ENCODE results near the gene MRPL40. TPM values are rescaled to one million over a fixed set of nuclear protein-coding genes. Genes with fewer than 3 reads are reported as not detected.

The MRPL40 gene
- total and polyA plus RNA-seq, 3 experiments from 2014 or later: 47.7 to 62.4 (median 48.6) TPM

DNA sequence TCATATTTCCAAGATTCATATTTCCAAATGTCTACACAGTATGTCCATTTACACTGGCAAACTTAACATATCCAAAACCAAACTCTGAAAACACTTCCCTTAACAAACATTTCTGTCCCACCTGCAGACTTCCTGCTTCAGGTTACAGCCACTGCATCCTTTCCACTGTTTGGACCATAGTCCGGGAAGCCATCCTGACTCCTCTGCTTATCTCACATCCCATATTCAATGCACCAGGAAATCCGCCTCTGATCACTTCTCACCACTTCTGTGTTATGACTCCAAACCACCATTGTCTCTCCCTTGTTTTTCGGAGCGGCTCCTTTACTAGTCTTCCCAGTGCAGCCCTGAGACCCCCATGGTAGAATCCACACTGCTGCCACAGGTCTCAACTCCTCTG is 30.9 kb upstream of the MRPL40 start:
- H3K4me3 Mint-ChIP-seq: no peak overlapping the region
- ChIA-PET POLR2A (no interaction called here), CTCF (no interaction called here)
- H3K4me1 ChIP-seq (ENCODE audit: insufficient read depth, low read length): peaks cover 10% of the 10 kb centered on the region
- H3K36me3 ChIP-seq (ENCODE audit: insufficient read depth, low read length): peaks cover 42% of the 10 kb centered on the region
- no peak overlapping the region for H3K4me3 ChIP-seq (ENCODE audit: low read length)
- H3K27me3 Mint-ChIP-seq: no peaks in the 10 kb centered on the region
- H3K27me3 ChIP-seq (ENCODE audit: insufficient read depth, low read length, poor library complexity, severe bottlenecking): no peaks in the 10 kb centered on the region
- H3K9me3 Mint-ChIP-seq: no peaks in the 10 kb centered on the region
- DNase-seq: no peak
- H3K27ac ChIP-seq (ENCODE audit: low read depth, low read length): no peak overlapping the region
- peaks cover 0 to 1% (median 0%) of the 10 kb centered on the region in 3 donors for H3K4me1 Mint-ChIP-seq
- H3K27ac Mint-ChIP-seq: peak overlapping the region in 5 of 8 donors; percentile 20 to 96 (median 72)
- peaks cover 4 to 87% (median 30%) of the 10 kb centered on the region in 3 donors for H3K36me3 Mint-ChIP-seq
- no peaks in the 10 kb centered on the region for H3K9me3 ChIP-seq (ENCODE audit: low read length)

DNA sequence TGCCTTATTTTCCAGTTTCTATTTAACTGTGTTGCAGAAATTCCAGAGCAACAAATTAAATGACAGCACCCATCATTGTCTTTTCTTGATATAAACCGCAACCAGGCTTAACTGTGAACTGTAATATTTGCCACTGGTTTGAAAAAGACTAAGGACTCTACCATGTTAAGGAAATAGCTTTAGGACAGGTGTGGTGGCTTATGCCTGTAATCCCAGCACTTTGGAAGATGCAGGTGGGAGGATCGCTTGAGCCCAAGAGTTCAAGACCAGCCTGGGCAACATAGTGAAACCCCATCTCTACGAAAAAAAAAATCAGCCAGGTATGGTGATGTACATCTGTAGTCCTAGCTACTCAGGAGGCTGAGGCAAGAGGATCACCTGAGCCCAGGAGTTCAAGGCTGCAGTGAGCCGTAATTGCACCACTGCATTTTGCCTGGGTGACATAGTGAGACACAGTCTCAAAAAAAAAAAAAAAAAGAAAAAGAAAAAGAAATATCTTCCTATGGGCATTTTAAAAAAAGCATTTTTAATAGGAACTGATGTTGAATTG is 29.6 kb upstream of the MRPL40 start:
- Histone ChIP-seq H3K27ac (ENCODE audit: low read depth, low read length) (no peak overlapping the region), H3K4me3 (ENCODE audit: low read length) (no peak overlapping the region), H3K9me3 (ENCODE audit: low read length) (no peaks in the 10 kb centered on the region), H3K4me1 (ENCODE audit: insufficient read depth, low read length) (peaks cover 4% of the 10 kb centered on the region), H3K36me3 (ENCODE audit: insufficient read depth, low read length) (peaks cover 42% of the 10 kb centered on the region), H3K27me3 (ENCODE audit: insufficient read depth, low read length, poor library complexity, severe bottlenecking) (no peaks in the 10 kb centered on the region)
- no peaks in the 10 kb centered on the region for H3K9me3 Mint-ChIP-seq
- CTCF ChIA-PET: interaction anchor here (1.3 kb wide), 1 partner anchor 9 kb away, joined by 3 read pairs; no protein-coding TSS in a partner anchor
- peak overlapping the region in 1 of 8 donors; percentile 9 for H3K27ac Mint-ChIP-seq
- peaks cover 0 to 1% (median 0%) of the 10 kb centered on the region in 3 donors for H3K4me1 Mint-ChIP-seq
- no peaks in the 10 kb centered on the region for H3K27me3 Mint-ChIP-seq
- no peak for DNase-seq
- H3K4me3 Mint-ChIP-seq: no peak overlapping the region
- H3K36me3 Mint-ChIP-seq: peaks cover 10 to 87% (median 31%) of the 10 kb centered on the region in 3 donors
- POLR2A ChIA-PET: no interaction called here

- Histone ChIP-seq H3K9me3 (ENCODE audit: low read length) (no peaks in the 10 kb centered on the region), H3K27me3 (ENCODE audit: insufficient read depth, low read length, poor library complexity, severe bottlenecking) (no peaks in the 10 kb centered on the region), H3K4me1 (ENCODE audit: insufficient read depth, low read length) (peaks cover 4% of the 10 kb centered on the region), H3K4me3 (ENCODE audit: low read length) (no peak overlapping the region), H3K27ac (ENCODE audit: low read depth, low read length) (no peak overlapping the region), H3K36me3 (ENCODE audit: insufficient read depth, low read length) (peaks cover 40% of the 10 kb centered on the region)
- H3K4me3 Mint-ChIP-seq: no peak overlapping the region
- POLR2A ChIA-PET: no interaction called here
- H3K4me1 Mint-ChIP-seq: peaks cover 0 to 1% (median 0%) of the 10 kb centered on the region in 3 donors
- H3K27me3 Mint-ChIP-seq: no peaks in the 10 kb centered on the region
- CTCF ChIA-PET: interaction anchor here (1.4 kb wide), 1 partner anchor 15 kb away, joined by 3 read pairs; no protein-coding TSS in a partner anchor
- no peaks in the 10 kb centered on the region for H3K9me3 Mint-ChIP-seq
- peak overlapping the region in 3 of 8 donors; percentile 48 to 71 (median 53) for H3K27ac Mint-ChIP-seq
- no peak for DNase-seq
- peaks cover 10 to 88% (median 31%) of the 10 kb centered on the region in 3 donors for H3K36me3 Mint-ChIP-seq
Observed at GRCh38 chr22:19404676-19405075, 27.7 kb upstream of the MRPL40 start.

- POLR2A ChIA-PET: no interaction called here
- no peaks in the 10 kb centered on the region for H3K27me3 Mint-ChIP-seq
- H3K36me3 Mint-ChIP-seq: peaks cover 10 to 89% (median 29%) of the 10 kb centered on the region in 3 donors
- Histone ChIP-seq H3K4me1 (ENCODE audit: insufficient read depth, low read length) (peaks cover 4% of the 10 kb centered on the region), H3K4me3 (ENCODE audit: low read length) (no peak overlapping the region), H3K27me3 (ENCODE audit: insufficient read depth, low read length, poor library complexity, severe bottlenecking) (no peaks in the 10 kb centered on the region), H3K9me3 (ENCODE audit: low read length) (no peaks in the 10 kb centered on the region), H3K27ac (ENCODE audit: low read depth, low read length) (no peak overlapping the region), H3K36me3 (ENCODE audit: insufficient read depth, low read length) (peaks cover 45% of the 10 kb centered on the region)
- CTCF ChIA-PET: no interaction called here
- peaks cover 0 to 1% (median 0%) of the 10 kb centered on the region in 3 donors for H3K4me1 Mint-ChIP-seq
- H3K27ac Mint-ChIP-seq: peak overlapping the region in 2 of 8 donors; percentile 53 to 71
- no peaks in the 10 kb centered on the region for H3K9me3 Mint-ChIP-seq
- DNase-seq: no peak
- H3K4me3 Mint-ChIP-seq: no peak overlapping the region
Observed at GRCh38 chr22:19405133-19405532, 27.2 kb upstream of the MRPL40 start.

GRCh38 chr22:19405652-19406051 is 26.7 kb upstream of the MRPL40 start:
- H3K27me3 Mint-ChIP-seq: no peaks in the 10 kb centered on the region
- no peak for DNase-seq
- Histone ChIP-seq H3K27me3 (ENCODE audit: insufficient read depth, low read length, poor library complexity, severe bottlenecking) (no peaks in the 10 kb centered on the region), H3K9me3 (ENCODE audit: low read length) (no peaks in the 10 kb centered on the region), H3K36me3 (ENCODE audit: insufficient read depth, low read length) (peaks cover 48% of the 10 kb centered on the region), H3K4me3 (ENCODE audit: low read length) (no peak overlapping the region), H3K4me1 (ENCODE audit: insufficient read depth, low read length) (peaks cover 4% of the 10 kb centered on the region), H3K27ac (ENCODE audit: low read depth, low read length) (no peak overlapping the region)
- POLR2A ChIA-PET: no interaction called here
- H3K4me1 Mint-ChIP-seq: peaks cover 0 to 1% (median 0%) of the 10 kb centered on the region in 3 donors
- peak overlapping the region in 3 of 8 donors; percentile 10 to 79 (median 47) for H3K27ac Mint-ChIP-seq
- H3K4me3 Mint-ChIP-seq: no peak overlapping the region
- CTCF ChIA-PET: no interaction called here
- H3K36me3 Mint-ChIP-seq: peaks cover 10 to 89% (median 28%) of the 10 kb centered on the region in 3 donors
- H3K9me3 Mint-ChIP-seq: no peaks in the 10 kb centered on the region

GRCh38 chr22:19406281-19406811 is 26.0 kb upstream of the MRPL40 start:
- CTCF ChIA-PET: no interaction called here
- DNase-seq: no peak

DNA sequence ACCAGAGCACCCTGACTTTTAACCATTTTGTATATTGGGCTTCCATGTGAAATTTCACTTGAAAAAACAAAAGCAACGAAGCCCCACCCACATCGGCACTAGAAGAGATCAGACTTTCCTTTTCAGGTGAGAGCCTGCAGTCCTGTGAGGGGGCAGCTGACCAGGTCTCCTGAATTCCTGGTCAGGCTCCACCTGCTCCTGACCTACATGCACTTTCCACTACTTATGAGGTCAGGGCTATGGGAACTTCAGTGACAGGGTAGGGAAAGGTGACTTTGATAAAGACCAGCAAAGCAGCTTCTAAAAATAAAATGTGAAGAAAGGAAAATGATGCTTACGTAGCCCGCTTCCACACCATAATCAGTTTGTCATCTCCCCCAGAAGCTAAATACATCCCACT is 25.5 kb upstream of the MRPL40 start:
- no peaks in the 10 kb centered on the region for H3K9me3 Mint-ChIP-seq
- H3K4me3 ChIP-seq (ENCODE audit: low read length): no peak overlapping the region
- H3K27ac Mint-ChIP-seq: peak overlapping the region in 2 of 8 donors; percentile 19 to 41
- ChIA-PET CTCF (no interaction called here), POLR2A (no interaction called here)
- no peak for DNase-seq
- peaks cover 4% of the 10 kb centered on the region for H3K4me1 ChIP-seq (ENCODE audit: insufficient read depth, low read length)
- peaks cover 10 to 85% (median 23%) of the 10 kb centered on the region in 3 donors for H3K36me3 Mint-ChIP-seq
- peaks cover 10 to 11% (median 10%) of the 10 kb centered on the region in 3 donors for H3K4me1 Mint-ChIP-seq
- H3K9me3 ChIP-seq (ENCODE audit: low read length): no peaks in the 10 kb centered on the region
- H3K4me3 Mint-ChIP-seq: no peak overlapping the region
- H3K27me3 Mint-ChIP-seq: no peaks in the 10 kb centered on the region
- H3K27me3 ChIP-seq (ENCODE audit: insufficient read depth, low read length, poor library complexity, severe bottlenecking): no peaks in the 10 kb centered on the region
- H3K27ac ChIP-seq (ENCODE audit: low read depth, low read length): no peak overlapping the region
- peaks cover 48% of the 10 kb centered on the region for H3K36me3 ChIP-seq (ENCODE audit: insufficient read depth, low read length)

More at GRCh38 chr22:19406281-19406811, 26.0 kb upstream of the MRPL40 start:
- Mint-ChIP-seq H3K4me1 (peaks cover 5 to 6% (median 5%) of the 10 kb centered on the region in 3 donors), H3K4me3 (no peak overlapping the region), H3K27ac (peak overlapping the region in 4 of 8 donors; percentile 32 to 79 (median 54)), H3K36me3 (peaks cover 10 to 88% (median 25%) of the 10 kb centered on the region in 3 donors), H3K27me3 (no peaks in the 10 kb centered on the region), H3K9me3 (no peaks in the 10 kb centered on the region)
- no peak overlapping the region for H3K27ac ChIP-seq (ENCODE audit: low read depth, low read length)
- peaks cover 4% of the 10 kb centered on the region for H3K4me1 ChIP-seq (ENCODE audit: insufficient read depth, low read length)
- POLR2A ChIA-PET: no interaction called here
- no peaks in the 10 kb centered on the region for H3K9me3 ChIP-seq (ENCODE audit: low read length)
- no peak overlapping the region for H3K4me3 ChIP-seq (ENCODE audit: low read length)
- H3K36me3 ChIP-seq (ENCODE audit: insufficient read depth, low read length): peaks cover 48% of the 10 kb centered on the region
- H3K27me3 ChIP-seq (ENCODE audit: insufficient read depth, low read length, poor library complexity, severe bottlenecking): no peaks in the 10 kb centered on the region

Measured in CD8-positive, alpha-beta memory T cell (primary cell).